ENCODE measurements around the gene ENPP1. TPM values are rescaled to one million over a fixed set of nuclear protein-coding genes. Genes with fewer than 3 reads are reported as not detected.
"Not testable (repeated sequence)": the region's sequence is repeated elsewhere in the genome, so short reads cannot be mapped to it uniquely, and the experiment has no call there.

ENPP1 gene
- total RNA-seq, 1 experiment from 2014 or later: 3.1 TPM

GRCh38 chr6:131914234-131914633 lies 106.4 kb downstream of the ENPP1 start:
- no peaks in the 10 kb centered on the region for H3K9me3 ChIP-seq
- DNase-seq: no peak
- H3K27me3 ChIP-seq: 0 out of 2 replicates have a peak, but pooled peaks cover 2% of the 10 kb centered on the region
- no peak overlapping the region for H3K4me3 ChIP-seq
- H3K36me3 ChIP-seq: no peaks in the 10 kb centered on the region

GRCh38 chr6:131914967-131915751 lies 107.3 kb downstream of the ENPP1 start:
- DNase-seq: peak; percentile 40
- Histone ChIP-seq H3K4me3 (no peak overlapping the region), H3K27me3 (0 out of 2 replicates have a peak, but pooled peaks cover 2% of the 10 kb centered on the region)

GRCh38 chr6:131916091-131916796 lies 108.4 kb downstream of the ENPP1 start:
- not testable (repeated sequence) for H3K27me3 ChIP-seq, H3K9me3 ChIP-seq, H3K4me3 ChIP-seq, DNase-seq, H3K36me3 ChIP-seq

More at GRCh38 chr6:131914967-131915751, 107.3 kb downstream of the ENPP1 start:
- H3K9me3 ChIP-seq: no peaks in the 10 kb centered on the region
- no peaks in the 10 kb centered on the region for H3K36me3 ChIP-seq

- Histone ChIP-seq H3K4me3 (no peak overlapping the region), H3K9me3 (0 out of 2 replicates have a peak, but pooled peaks cover 2% of the 10 kb centered on the region), H3K36me3 (no peaks in the 10 kb centered on the region), H3K27me3 (0 out of 2 replicates have a peak, but pooled peaks cover 2% of the 10 kb centered on the region)
- no peak for DNase-seq
Observed at GRCh38 chr6:131916847-131917246, 109.0 kb downstream of the ENPP1 start.

GRCh38 chr6:131917318-131917717 lies 109.5 kb downstream of the ENPP1 start:
- no peak for DNase-seq
- no peaks in the 10 kb centered on the region for H3K36me3 ChIP-seq
- 0 out of 2 replicates have a peak, but pooled peaks cover under 1% of the 10 kb centered on the region for H3K27me3 ChIP-seq
- no peak overlapping the region for H3K4me3 ChIP-seq
- peaks cover 6% of the 10 kb centered on the region for H3K9me3 ChIP-seq

GRCh38 chr6:131917763-131918649 lies 110.2 kb downstream of the ENPP1 start:
- Histone ChIP-seq H3K4me3 (no peak overlapping the region), H3K9me3 (peaks cover 10% of the 10 kb centered on the region), H3K36me3 (no peaks in the 10 kb centered on the region), H3K27me3 (no peaks in the 10 kb centered on the region)
- no peak for DNase-seq

GRCh38 chr6:131918650-131919355 lies 111.0 kb downstream of the ENPP1 start:
- H3K4me3 ChIP-seq: no peak overlapping the region
- H3K27me3 ChIP-seq: no peaks in the 10 kb centered on the region
- DNase-seq: no peak
- no peaks in the 10 kb centered on the region for H3K36me3 ChIP-seq
- peaks cover 14% of the 10 kb centered on the region for H3K9me3 ChIP-seq

- no peaks in the 10 kb centered on the region for H3K27me3 ChIP-seq
- H3K36me3 ChIP-seq: no peaks in the 10 kb centered on the region
- DNase-seq: no peak
- peaks cover 18% of the 10 kb centered on the region for H3K9me3 ChIP-seq
- no peak overlapping the region for H3K4me3 ChIP-seq
Observed at GRCh38 chr6:131920656-131921055, 112.8 kb downstream of the ENPP1 start.

- Histone ChIP-seq H3K9me3 (peaks cover 18% of the 10 kb centered on the region), H3K27me3 (no peaks in the 10 kb centered on the region), H3K4me3 (no peak overlapping the region), H3K36me3 (no peaks in the 10 kb centered on the region)
- DNase-seq: peak; percentile 59
Observed at GRCh38 chr6:131923356-131923755, 115.5 kb downstream of the ENPP1 start.

- no peak for DNase-seq
- no peaks in the 10 kb centered on the region for H3K36me3 ChIP-seq
- no peak overlapping the region for H3K4me3 ChIP-seq
- peaks cover 18% of the 10 kb centered on the region for H3K9me3 ChIP-seq
- H3K27me3 ChIP-seq: no peaks in the 10 kb centered on the region
Observed at GRCh38 chr6:131924881-131925474, 117.2 kb downstream of the ENPP1 start.

- no peaks in the 10 kb centered on the region for H3K27me3 ChIP-seq
- no peaks in the 10 kb centered on the region for H3K36me3 ChIP-seq
- DNase-seq: no peak
- H3K4me3 ChIP-seq: no peak overlapping the region
- H3K9me3 ChIP-seq: no peaks in the 10 kb centered on the region; the same call in 1 of the 2 replicates
Observed at GRCh38 chr6:131929264-131929663, 121.4 kb downstream of the ENPP1 start.

- no peak for DNase-seq
- Histone ChIP-seq H3K9me3 (no peaks in the 10 kb centered on the region; the same call in 1 of the 2 replicates), H3K4me3 (no peak overlapping the region), H3K36me3 (no peaks in the 10 kb centered on the region), H3K27me3 (no peaks in the 10 kb centered on the region)
Observed at GRCh38 chr6:131929976-131930375, 122.2 kb downstream of the ENPP1 start.

- DNase-seq: no peak
- Histone ChIP-seq H3K27me3 (no peaks in the 10 kb centered on the region), H3K9me3 (no peaks in the 10 kb centered on the region; the same call in 1 of the 2 replicates), H3K36me3 (no peaks in the 10 kb centered on the region), H3K4me3 (no peak overlapping the region)
Observed at GRCh38 chr6:131931063-131931750, 123.4 kb downstream of the ENPP1 start.

GRCh38 chr6:131936156-131936555 lies 128.3 kb downstream of the ENPP1 start:
- H3K9me3 ChIP-seq: no peaks in the 10 kb centered on the region
- no peaks in the 10 kb centered on the region for H3K27me3 ChIP-seq
- H3K4me3 ChIP-seq: no peak overlapping the region
- H3K36me3 ChIP-seq: no peaks in the 10 kb centered on the region
- no peak for DNase-seq

- no peak for DNase-seq
- H3K4me3 ChIP-seq: no peak overlapping the region
Observed at GRCh38 chr6:131937226-131937625, 129.4 kb downstream of the ENPP1 start.

More at GRCh38 chr6:131937226-131937625, 129.4 kb downstream of the ENPP1 start:
- no peaks in the 10 kb centered on the region for H3K9me3 ChIP-seq
- H3K36me3 ChIP-seq: no peaks in the 10 kb centered on the region
- no peaks in the 10 kb centered on the region for H3K27me3 ChIP-seq
